ENCODE measurements around the gene NUP205.

GRCh38 chr7:135519233-135519688, 38.5 kb upstream of the NUP205 start:
- TF ChIP-seq CTCF (IDR thresholded peaks at IDR 0.05) (no peak), POLR2A (IDR thresholded peaks at IDR 0.05) (no peak)

All from right lobe of liver (tissue), 4 donors.